NB4 (cell line): ENCODE results near the gene ARHGAP26.
A peak's percentile ranks its signal among the peaks of the same experiment; 100 is the strongest.

Experiments
- DNase-seq: peaks from one replicate; pipeline ENCODE4 v3.0.0; 2010; ENCODE audit warnings: low read depth
- H3K4me3 ChIP-seq: one replicate; pipeline ENCODE4 v1.5.1; 2011; ENCODE audit warnings: mild to moderate bottlenecking, low read depth, low read length, moderate library complexity
- MYC ChIP-seq: IDR thresholded peaks from 2 replicates; pipeline ENCODE4 v1.6.1; 2011; ENCODE audit warnings: low read depth, low read length
- POLR2A ChIP-seq: IDR thresholded peaks from 2 replicates; pipeline ENCODE4 v1.6.1; 2011; ENCODE audit warnings: mild to moderate bottlenecking; ENCODE audit not compliant: insufficient read length; ENCODE audit errors: extremely low read depth
- TF ChIP-seq, protein P1 (sequence below): IDR thresholded peaks from one replicate; pipeline ENCODE4 v1.5.1; 2012; ENCODE audit warnings: low read depth, low read length
- TF ChIP-seq, protein P2 (sequence below): IDR thresholded peaks from 2 replicates; pipeline ENCODE4 v1.6.1; 2011; ENCODE audit warnings: low read depth, low read length

ARHGAP26 gene

DNA sequence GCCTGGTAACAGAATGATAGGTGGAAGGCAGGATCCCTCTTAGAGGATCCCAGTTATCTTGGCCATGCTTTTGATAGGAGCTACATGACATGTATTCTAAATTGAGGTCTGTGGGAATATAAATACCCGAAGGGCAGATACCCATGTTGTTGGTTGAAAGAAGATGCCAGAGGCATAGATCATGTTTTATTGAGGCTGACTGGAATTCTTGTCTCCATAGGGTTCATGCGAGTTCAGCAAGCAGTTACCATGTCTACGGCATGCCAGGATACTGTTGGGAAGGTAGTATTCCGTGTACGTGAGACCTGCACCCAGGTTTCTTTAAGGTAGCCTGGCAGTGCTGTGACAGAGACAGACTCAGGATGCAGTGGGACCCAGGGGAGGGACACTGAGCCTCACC, 402.6 kb downstream of the ARHGAP26 start:
- DNase-seq = no peak
- no peak overlapping the region for H3K4me3 ChIP-seq
- TF ChIP-seq MYC = no peak

DNA sequence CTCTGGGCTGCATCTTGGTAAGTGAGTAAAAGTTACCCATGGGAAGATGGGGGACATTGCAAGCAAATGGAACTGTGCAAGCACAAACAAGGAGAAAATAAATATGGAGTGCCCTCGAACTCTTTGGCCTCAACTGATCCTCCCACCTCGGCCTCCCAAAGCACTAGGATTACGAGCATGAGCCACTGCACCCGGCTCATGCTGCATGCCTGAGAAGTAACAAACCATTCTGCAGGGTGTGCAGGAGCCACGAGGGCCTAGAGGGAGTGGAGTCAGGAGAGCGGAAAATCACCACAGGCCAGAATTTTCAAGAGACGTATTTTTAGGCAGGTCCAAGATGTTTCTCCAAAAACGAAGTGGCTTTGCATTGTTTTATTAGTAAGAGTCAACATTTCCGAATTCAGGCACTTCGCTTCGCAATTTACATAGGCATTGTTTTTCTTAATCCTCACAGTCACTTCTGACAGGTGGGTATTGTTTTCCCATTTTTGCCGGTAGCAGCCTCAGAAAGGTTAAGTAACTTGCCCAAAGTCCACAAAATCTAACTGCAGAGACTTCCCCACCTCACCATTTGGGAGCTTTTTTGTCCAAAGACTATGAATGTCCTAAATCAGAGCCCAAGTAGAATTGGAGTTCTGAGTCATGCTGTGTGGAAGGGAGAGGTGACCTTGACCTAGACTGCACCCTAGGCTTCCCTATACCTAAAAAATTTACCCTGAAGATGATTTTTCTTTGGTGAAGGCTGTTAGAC, 403.1 kb downstream of the ARHGAP26 start:
- H3K4me3 ChIP-seq = no peak overlapping the region
- TF ChIP-seq, protein P1, sequence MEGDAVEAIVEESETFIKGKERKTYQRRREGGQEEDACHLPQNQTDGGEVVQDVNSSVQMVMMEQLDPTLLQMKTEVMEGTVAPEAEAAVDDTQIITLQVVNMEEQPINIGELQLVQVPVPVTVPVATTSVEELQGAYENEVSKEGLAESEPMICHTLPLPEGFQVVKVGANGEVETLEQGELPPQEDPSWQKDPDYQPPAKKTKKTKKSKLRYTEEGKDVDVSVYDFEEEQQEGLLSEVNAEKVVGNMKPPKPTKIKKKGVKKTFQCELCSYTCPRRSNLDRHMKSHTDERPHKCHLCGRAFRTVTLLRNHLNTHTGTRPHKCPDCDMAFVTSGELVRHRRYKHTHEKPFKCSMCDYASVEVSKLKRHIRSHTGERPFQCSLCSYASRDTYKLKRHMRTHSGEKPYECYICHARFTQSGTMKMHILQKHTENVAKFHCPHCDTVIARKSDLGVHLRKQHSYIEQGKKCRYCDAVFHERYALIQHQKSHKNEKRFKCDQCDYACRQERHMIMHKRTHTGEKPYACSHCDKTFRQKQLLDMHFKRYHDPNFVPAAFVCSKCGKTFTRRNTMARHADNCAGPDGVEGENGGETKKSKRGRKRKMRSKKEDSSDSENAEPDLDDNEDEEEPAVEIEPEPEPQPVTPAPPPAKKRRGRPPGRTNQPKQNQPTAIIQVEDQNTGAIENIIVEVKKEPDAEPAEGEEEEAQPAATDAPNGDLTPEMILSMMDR = no peak
- TF ChIP-seq POLR2A = no peak
- TF ChIP-seq, protein P2, sequence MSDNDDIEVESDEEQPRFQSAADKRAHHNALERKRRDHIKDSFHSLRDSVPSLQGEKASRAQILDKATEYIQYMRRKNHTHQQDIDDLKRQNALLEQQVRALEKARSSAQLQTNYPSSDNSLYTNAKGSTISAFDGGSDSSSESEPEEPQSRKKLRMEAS = no peak
- TF ChIP-seq MYC = no peak
- no peak for DNase-seq

DNA sequence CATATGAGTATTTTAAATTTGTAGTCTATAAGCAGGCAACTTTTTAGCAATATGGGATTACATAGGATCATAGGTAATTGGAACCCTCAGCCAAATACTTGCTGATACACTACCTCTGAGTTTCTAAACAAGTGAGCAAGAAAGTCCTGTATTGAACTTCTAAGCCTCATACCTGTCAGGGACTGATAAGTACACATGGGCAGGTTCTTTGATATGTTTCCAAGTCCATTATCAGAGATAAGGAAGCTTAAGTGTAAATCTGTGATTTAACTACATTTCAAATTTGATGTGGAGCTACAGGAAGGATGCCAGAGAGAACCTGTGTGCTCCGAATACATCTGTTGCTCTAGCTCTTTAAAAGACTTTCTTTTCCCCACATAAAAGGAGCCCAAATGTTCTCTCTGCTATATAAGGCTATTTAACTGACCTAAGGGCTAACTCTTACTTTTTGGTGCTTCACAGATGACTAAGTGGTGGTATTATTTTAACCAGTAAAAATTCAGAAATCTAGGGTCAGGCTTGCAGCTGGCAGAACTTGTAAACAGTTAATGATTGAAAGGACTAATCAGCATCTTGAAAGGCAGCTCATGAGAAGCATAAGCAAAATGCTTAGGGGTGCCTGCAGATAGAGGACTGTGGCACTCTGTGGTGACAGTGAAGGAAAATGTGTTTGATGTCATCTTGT, 404.7 kb downstream of the ARHGAP26 start:
- TF ChIP-seq, protein P2 = no peak
- no peak for TF ChIP-seq MYC
- TF ChIP-seq POLR2A = no peak
- TF ChIP-seq, protein P1 = no peak
- no peak for DNase-seq
- no peak overlapping the region for H3K4me3 ChIP-seq

DNA sequence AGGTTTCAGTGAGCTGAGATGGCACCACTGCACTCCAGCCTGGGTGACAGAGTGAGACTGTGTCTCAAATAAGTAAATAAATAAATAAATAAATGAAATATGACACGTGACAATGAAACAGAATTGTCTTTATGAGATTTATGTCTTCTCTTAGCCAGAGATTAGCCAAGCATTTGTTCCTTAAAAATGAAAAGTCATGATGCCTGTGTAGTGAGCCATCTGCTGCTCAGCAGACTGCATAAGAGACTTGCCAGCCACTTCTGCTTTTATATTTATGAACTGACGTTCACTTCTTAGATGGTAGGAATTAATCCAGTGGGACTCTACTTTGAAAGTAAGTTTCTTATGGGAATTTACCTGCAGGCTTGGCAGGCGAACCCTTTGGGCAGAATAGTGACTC, 405.9 kb downstream of the ARHGAP26 start:
- no peak overlapping the region for H3K4me3 ChIP-seq
- peak; percentile 64 for DNase-seq
- TF ChIP-seq, protein P2 = peak; percentile 25; the same call in 1 of the 2 replicates
- no peak for TF ChIP-seq POLR2A

DNA sequence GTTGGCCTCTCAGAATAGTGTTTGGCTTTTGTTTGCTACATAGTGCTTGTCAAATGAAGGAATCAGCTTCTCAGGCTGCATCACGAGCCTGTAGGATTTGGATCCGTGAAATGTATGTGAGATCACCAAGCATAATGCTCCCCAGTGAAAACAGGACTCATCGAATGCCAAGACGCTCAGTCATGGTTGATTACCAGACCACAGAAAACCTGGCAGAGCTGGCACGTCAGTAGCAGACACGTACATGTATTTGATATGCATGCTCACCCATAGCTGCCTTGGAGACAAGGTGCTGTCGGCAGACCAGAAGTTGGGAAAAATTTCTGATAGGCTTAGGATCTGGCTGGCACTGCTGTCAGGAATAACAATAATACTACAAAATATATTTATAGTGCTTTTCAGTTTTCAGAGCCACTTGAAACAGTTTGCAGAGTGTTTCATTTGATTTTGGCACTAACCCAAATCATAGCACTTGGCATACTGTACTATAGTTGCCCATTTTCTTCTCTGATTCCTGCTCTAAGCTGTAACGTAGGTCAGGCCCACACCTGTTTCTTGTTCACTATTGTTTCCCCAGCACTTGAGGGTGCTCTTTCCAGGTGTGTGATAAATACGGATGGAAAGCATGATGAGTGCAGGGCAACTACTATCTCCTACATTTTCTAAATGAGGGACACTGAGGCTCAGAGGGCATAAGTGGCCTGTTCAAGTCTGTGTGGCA, 407.2 kb downstream of the ARHGAP26 start:
- no peak for DNase-seq
- H3K4me3 ChIP-seq = no peak overlapping the region
- TF ChIP-seq, protein P1 = no peak
- TF ChIP-seq, protein P2 = no peak
- TF ChIP-seq MYC = no peak
- no peak for TF ChIP-seq POLR2A

DNA sequence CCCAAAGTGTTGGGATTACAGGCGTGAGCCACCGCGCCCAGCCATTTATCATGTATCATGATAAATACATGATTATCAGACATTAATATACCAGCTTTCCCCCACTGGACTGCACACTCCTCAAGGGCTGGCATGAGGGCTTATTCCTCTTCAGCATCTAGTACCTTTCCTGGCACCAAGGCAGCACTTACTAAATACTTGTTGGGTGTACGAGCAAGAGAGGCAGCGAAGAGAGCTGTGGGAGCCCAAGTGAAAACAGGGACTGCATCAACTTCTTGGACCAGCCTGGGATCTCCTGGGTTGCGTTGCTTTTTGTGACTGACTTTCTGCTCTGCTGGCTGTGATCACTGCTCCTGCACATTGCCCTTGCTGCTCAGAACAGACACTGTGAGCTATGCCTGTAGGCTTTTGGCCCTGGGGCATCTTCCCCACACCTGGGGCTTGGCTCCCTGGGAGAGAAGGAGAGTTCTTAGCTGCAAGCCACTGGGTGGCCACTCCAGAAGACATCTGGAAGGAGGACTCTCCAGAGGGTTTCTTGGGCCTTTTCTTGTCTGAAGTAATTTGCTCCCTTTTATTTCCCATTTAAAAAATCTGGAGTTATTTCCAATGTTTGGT, 409.1 kb downstream of the ARHGAP26 start:
- TF ChIP-seq, protein P2 = no peak
- TF ChIP-seq MYC (no peak), POLR2A (no peak)
- TF ChIP-seq, protein P1 = no peak
- no peak for DNase-seq
- H3K4me3 ChIP-seq = no peak overlapping the region
